ENCODE results near the gene FBN2. TPM values are rescaled to one million over a fixed set of nuclear protein-coding genes. Genes with fewer than 3 reads are reported as not detected.

The FBN2 gene
- total RNA-seq, 4 donors from 2014 or later, result 0.04 to 0.39 (median 0.15) TPM; not detected in 1

- H3K4me3 ChIP-seq (ENCODE audit: low read depth, poor library complexity, severe bottlenecking), result no peak overlapping the region
- no peak for TF ChIP-seq POLR2A (IDR thresholded peaks at IDR 0.05)
- intact Hi-C loops (cut with DNase I; ENCODE audit: low total_unique reads), result no loop called here
- DNase-seq (ENCODE audit: low spot score in 2 of 2), result no peak
- WGBS, 2 donors, result 56 to 64% methylated on average over 4 of the region's 4 CpGs
Measured at GRCh38 chr5:128300181-128300580, 237.9 kb downstream of the FBN2 start.

GRCh38 chr5:128290152-128290858 lies 247.7 kb downstream of the FBN2 start:
- WGBS, 2 donors, result 40 to 46% methylated on average over 2 of the region's 2 CpGs
- intact Hi-C loops (cut with DNase I; ENCODE audit: low total_unique reads), result no loop called here
- no peak for TF ChIP-seq CTCF (IDR thresholded peaks at IDR 0.05)
- no peak for TF ChIP-seq POLR2A (IDR thresholded peaks at IDR 0.05)
- H3K4me3 ChIP-seq (ENCODE audit: low read depth, poor library complexity, severe bottlenecking), result no peak overlapping the region
- no peak for DNase-seq (ENCODE audit: low spot score in 2 of 2)

GRCh38 chr5:128287740-128288139 lies 250.3 kb downstream of the FBN2 start:
- TF ChIP-seq CTCF (IDR thresholded peaks at IDR 0.05) (no peak), POLR2A (IDR thresholded peaks at IDR 0.05) (no peak)
- no peak overlapping the region for H3K4me3 ChIP-seq (ENCODE audit: low read depth, poor library complexity, severe bottlenecking)
- no peak for DNase-seq (ENCODE audit: low spot score in 2 of 2)
- WGBS, 2 donors, result 89 to 93% methylated on average over 2 of the region's 2 CpGs
- intact Hi-C loops (cut with DNase I; ENCODE audit: low total_unique reads), result no loop called here

DNA sequence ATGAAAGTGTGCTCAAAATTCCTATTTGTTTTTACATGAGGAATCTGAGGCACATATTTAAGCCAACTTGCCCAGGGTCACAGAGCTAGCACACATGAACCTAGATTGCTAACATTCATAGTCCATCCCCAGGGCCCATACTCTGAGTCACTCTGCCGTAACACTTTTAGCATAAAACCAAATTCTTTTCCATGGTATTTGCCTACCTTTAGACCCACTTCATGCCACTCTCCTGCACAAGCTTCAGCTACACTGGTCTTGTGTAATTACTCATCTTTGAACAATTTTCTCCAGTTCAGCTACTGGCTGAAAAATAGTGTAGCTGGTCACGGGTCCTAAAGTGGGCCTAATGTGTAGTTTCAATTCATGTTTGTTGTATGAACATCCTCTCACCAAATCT lies 253.8 kb downstream of the FBN2 start:
- WGBS, 2 donors, result 94 to 97% methylated on average over 2 of the region's 2 CpGs
- H3K4me3 ChIP-seq (ENCODE audit: low read depth, poor library complexity, severe bottlenecking), result no peak overlapping the region
- no peak for TF ChIP-seq CTCF (IDR thresholded peaks at IDR 0.05)
- no peak for TF ChIP-seq POLR2A (IDR thresholded peaks at IDR 0.05)
- intact Hi-C loops (cut with DNase I; ENCODE audit: low total_unique reads), result no loop called here
- no peak for DNase-seq (ENCODE audit: low spot score in 2 of 2)

DNA sequence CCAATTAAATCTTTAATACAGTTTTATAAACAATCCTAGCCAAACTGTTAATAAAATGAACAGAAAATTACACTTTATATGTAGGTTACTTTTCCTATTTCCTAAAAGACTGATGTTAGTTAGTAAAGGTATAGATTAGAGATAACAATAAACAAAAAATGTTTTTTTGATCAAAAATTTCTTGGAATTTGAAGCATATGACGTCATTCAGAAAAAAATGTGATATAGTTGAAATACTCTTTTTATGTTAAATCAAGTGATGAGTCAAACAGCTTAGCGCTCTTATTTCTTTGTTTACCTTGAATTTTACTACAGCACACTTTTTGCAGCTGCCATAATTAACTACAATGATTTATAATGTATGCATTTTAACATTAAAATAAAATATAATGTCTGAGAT lies 258.7 kb downstream of the FBN2 start:
- intact Hi-C loops (cut with DNase I; ENCODE audit: low total_unique reads), result no loop called here
- TF ChIP-seq POLR2A (IDR thresholded peaks at IDR 0.05), result no peak
- TF ChIP-seq CTCF (IDR thresholded peaks at IDR 0.05), result no peak
- WGBS, 2 donors, result 48 to 63% methylated on average over 2 of the region's 2 CpGs
- DNase-seq (ENCODE audit: low spot score in 2 of 2), result no peak
- no peak overlapping the region for H3K4me3 ChIP-seq (ENCODE audit: low read depth, poor library complexity, severe bottlenecking)

DNA sequence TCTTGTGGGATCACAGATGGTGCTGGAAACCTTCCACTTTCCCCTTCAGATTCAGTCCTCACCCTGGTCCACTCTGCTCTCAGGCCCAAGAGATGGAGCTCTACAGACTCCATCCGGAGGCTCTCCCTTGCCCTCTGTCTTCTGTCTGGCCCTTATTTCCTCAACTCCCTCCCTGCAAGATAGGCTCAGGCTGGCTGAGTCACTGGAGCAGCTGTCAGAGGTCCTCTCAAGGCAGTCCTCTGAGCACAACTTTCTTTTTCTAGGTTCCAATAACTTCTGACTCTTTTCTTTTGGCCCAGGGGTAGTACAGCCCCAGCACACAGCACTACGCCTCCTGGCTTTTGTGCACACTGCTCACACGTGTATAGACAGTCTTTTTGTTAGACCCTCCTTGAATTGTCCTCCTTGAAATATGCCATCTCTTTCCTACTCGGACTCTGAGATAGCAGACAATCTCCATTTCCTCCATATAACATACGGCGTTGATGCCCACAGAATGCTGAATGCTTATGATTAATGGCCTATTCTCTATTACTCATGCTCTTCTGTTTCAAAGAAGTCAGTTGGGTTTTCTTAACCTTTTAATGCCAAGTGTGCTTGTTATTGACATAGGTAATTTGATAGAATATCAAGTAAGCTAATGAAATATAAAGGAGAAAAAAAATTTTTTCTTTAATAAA lies 261.4 kb downstream of the FBN2 start:
- intact Hi-C loops (cut with DNase I; ENCODE audit: low total_unique reads), result no loop called here
- 73 to 74% methylated on average over 6 of the region's 6 CpGs for WGBS, 2 donors
- TF ChIP-seq POLR2A (IDR thresholded peaks at IDR 0.05), result no peak
- TF ChIP-seq CTCF (IDR thresholded peaks at IDR 0.05), result no peak
- DNase-seq (ENCODE audit: low spot score in 2 of 2), result no peak
- H3K4me3 ChIP-seq (ENCODE audit: low read depth, poor library complexity, severe bottlenecking), result no peak overlapping the region

Measured in lower leg skin (tissue), 4 donors.